GM18499 (cell line): ENCODE results near the gene DCAF4L1.

Experiments
- ATAC-seq: cut with Tn5 transposase; IDR thresholded peaks from one replicate; pipeline ENCODE4 v1.9.1; 2021; ENCODE audit warnings: moderate number of reproducible peaks; ENCODE audit not compliant: insufficient read depth, unreplicated experiment

The DCAF4L1 gene, protein sequence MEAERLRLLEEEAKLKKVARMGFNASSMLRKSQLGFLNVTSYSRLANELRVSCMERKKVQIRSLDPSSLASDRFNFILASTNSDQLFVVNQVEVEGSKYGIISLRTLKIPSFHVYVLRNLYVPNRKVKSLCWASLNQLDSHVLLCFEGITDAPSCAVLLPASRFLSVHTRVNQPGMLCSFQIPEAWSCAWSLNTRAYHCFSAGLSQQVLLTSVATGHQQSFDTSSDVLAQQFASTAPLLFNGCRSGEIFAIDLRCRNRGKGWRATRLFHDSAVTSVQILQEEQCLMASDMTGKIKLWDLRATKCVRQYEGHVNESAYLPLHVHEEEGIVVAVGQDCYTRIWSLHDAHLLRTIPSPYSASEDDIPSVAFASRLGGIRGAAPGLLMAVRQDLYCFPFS

DNA sequence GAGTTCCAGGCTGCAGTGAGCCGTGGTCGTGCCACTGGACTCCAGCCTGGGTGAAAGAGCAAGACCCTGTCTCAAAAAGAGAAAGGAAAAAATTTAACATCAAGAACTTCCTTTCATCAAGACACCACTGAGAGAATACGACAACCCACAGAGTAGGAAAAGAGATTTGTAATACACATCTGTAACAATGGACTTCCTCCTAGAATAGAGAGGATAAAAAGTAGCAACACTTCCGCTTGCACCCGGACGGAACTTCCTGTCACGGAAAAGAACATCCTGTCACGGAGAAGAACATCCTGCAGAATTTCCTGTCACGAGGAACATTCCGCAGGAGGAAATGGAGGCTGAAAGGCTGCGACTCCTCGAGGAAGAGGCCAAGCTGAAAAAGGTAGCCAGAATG is at the start of gene DCAF4L1:
DCAF4L1 (plus strand) TSS at position 301 of the 400 bp plus-strand sequence; CDS start at position 338, 37 bp downstream.
- no peak for ATAC-seq

DNA sequence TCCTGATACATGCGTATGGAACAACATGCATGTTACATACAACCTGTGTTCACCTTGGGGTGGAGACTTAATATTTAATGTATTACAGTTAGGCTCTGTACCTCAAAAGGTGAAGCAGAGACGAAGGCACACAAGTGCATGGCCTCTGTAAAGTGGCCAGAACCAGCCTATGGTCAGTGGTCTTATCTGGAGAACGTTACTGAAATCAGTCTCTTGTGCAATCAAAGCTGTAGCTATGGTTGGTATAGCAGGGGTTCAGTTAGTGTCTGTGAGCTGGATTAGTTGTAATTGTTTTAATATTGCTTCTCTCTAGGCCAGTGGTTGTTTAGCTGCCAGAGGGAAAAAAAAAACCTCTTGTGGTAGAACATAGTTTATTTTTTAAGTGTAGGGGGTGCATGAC is 48.6 kb upstream of the DCAF4L1 start:
- no peak for ATAC-seq

DNA sequence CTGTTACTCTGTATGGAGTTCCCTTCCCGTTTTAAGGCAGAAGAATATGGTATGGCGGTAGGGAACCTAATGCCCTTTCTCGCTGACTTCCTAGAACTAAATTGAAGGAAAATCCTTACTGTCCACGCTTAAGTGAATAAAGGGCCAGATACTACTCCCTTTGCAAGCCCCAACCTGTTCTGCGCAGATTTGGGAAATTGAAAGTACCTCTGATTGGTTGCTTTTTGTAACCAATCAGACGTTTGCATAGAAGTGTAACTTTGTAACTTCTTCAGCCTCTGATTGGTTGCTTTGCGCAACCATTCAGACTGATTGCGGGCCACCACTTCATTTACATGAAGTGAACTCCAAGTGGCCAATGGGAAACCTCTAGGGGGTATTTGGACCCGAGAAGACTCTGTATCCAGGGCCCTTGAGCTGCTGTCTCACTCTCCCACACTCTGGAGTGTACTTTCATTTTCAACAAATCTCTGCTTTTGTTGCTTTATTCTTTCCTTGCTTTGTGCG is 47.5 kb upstream of the DCAF4L1 start:
- no peak for ATAC-seq

DNA sequence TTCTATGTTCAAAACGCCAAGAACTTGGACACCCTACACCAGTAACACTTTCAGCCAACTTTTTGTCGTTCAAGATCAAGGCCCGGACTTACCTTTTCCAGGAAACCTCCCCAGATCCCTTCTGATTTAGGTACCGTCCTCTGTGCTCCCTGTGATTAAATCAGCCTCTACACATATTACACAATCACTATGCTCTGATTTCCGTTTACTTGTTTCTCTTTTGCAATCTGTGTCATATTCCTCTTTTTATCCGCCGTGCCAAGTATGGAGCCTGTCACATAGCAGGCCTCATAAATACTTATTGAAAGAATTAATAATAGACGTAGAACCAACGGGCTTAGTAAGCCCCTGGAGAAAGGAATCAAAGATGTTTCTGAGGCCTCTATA is 47.0 kb upstream of the DCAF4L1 start:
- ATAC-seq: no peak

DNA sequence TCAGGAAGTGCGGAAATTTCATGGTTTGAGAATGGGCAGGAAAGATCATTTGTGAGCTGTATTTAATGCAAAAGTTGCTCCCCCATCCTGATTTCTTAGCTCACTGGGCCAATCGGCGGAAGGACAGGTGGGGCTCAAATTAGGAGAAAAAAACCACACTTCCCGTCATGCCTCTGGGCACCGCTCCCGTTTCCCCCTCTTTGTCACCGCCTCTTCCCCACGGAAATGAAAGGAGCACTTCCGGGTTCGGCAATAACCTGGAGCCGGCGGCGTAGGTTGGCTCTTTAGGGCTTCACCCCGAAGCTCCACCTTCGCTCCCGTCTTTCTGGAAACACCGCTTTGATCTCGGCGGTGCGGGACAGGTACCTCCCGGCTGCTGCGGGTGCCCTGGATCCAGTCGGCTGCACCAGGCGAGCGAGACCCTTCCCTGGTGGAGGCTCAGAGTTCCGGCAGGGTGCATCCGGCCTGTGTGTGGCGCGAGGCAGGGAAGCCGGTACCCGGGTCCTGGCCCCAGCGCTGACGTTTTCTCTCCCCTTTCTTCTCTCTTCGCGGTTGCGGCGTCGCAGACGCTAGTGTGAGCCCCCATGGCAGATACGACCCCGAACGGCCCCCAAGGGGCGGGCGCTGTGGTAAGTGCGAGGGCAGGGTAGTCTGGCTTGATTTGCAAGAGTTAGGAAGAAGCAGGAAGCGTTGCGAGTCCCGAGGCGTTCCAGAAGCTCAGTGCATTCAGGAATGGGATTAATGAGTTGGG is 46.5 kb upstream of the DCAF4L1 start, which contains the start of gene TMEM33:
TMEM33 (plus strand) TSS at position 529 of the 751 bp plus-strand sequence; CDS start at position 585, 56 bp downstream.
- peak; percentile 78 for ATAC-seq

DNA sequence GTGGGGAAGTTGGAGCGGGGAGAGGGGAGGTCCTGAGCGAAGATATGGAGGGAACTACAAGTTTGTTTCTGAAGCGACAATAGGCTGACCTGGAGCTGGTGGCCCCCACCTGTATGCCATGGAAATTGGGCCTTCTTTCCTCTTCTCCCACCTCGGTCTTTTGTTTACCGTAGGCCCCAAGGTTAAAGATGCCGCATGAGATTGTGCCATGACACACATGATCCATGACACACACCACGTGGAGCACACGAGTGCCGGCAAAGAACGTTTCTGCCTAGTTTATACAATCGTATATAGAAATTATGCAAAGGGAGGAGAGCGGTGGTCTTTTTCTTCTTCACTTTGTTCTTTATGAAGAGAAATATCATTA is 45.9 kb upstream of the DCAF4L1 start:
- no peak for ATAC-seq

DNA sequence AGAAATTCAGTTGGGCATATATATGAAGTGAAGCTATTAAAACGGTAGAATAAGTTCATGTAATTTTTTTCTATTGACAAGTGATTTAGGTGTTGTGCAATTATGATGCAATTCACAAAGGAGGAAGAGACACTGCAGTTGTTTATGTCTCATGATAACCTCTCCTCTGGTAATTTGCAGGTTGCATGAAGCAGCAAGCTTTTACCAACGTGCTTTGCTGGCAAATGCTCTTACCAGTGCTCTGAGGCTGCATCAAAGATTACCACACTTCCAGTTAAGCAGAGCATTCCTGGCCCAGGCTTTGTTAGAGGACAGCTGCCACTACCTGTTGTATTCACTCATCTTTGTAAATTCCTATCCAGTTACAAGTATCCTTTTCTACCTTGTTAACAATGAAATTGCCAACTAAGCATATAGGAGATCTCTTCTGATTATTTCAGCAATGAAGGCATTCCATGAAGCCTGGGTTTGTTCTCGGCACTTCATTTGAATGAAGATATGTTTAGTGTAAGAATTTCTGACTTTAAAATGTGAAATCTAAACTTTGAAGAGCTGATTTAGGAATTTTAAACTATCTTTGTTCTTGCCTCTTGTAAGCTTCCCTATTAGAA is 42.4 kb upstream of the DCAF4L1 start:
- no peak for ATAC-seq

DNA sequence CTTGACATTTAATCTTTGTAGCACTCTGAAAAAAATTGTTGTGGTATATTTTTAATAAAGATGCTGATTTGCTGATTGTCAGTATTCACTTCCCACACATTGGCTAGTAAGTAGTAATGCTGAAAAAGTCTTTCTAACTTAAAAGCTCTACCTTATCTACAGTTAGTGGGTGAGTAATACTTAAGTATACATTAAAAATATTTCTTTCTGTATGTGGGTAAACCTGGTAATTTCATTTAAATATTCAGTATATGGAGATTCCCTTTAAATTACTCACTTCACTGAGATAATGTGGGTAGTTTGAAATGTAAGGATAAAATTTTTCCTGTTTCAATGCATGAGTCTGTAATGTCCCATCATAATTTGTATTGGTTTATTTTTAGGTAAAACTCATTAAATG is 40.7 kb upstream of the DCAF4L1 start:
- ATAC-seq: no peak

DNA sequence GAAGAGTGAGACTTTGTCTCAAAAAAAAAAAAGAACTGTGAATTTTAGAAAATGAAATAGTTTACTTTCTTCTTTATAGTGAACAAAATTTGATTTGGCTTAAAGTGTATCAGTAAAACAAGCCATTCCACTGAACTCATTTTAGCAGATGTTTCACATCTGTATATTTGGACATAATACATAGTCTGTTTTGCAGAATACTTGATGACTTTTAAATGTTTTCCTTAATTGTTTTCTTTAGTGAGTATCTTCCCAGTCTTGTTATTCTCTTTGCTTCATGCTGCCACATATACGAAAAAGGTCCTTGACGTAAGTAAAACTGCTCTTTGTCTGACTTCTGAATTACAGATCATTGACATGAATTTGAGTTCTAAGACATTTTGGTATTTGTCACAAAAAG is 38.0 kb upstream of the DCAF4L1 start:
- ATAC-seq: no peak

DNA sequence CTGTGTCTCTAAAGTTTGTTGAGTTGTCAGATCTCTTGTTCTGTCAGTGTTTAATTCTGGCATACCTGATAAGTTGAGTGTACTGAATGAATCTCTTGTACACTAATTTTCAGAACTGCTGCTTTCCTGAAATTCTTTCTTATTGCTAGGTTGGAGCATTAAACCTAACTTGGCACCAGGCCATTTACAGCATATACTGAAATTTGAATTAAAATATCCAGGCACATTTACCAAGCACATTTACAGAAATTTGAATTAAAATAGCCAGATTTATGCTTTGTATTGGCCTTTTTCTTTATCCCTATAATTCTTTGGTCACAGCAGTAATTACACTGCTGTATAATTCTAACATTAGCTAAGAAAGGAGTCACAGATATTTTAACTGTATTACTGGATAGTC is 37.5 kb upstream of the DCAF4L1 start:
- no peak for ATAC-seq

DNA sequence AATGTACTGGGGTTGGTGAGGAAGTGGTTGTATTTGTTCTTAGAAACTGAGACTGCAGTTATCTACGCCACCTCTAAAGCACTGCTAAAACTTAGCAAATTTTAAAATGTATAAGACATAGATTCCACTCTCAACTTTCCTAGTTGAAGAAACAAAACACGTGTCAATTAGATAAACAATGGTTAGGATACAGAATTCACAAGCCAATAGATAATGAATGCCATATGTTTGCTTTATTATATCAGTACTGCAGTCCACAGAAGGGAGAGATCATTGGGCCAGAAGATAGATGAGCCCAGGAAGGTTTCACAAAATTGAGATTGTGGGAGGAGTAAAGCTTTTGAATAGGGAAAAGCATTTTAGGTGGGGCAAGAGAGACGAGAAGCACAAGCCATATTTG is 32.0 kb upstream of the DCAF4L1 start:
- no peak for ATAC-seq

DNA sequence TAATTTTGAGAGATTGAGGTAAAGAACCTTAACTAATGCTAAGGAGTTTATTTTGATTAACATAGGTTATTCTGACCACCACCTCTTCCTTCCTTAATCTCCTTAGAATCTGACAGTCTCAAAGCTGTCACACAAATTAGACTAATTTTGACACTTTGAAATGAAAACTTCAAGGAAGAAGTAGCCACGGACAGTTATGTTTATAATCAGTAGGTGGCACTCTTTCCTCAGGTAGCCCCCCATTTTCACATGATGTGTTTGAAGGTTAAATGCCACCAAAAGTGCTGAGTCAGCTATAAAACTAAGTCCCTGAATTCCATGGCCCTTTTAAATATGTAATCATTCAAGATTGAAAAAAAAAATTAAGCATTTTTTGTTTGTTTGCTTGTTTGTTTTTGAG is 23.9 kb upstream of the DCAF4L1 start:
- ATAC-seq: no peak

DNA sequence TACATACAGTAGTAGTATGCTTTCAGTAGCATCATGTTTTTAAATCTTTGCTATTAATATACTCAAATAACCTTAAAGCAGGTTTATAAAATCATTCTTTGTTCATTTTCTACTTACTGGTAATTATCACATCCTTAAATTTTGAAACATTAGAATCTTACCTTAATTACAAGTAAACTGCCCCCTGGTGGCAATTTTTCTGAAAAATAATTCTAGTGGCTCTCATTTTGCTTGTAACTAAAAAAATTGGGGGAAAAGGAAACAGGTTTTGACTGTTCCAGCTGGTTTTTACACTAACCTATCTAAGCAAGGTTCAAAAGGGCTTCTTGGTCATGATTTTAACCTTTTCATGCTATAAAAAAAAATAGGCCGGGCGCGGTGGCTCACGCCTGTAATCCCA is 18.5 kb upstream of the DCAF4L1 start:
- ATAC-seq: no peak

DNA sequence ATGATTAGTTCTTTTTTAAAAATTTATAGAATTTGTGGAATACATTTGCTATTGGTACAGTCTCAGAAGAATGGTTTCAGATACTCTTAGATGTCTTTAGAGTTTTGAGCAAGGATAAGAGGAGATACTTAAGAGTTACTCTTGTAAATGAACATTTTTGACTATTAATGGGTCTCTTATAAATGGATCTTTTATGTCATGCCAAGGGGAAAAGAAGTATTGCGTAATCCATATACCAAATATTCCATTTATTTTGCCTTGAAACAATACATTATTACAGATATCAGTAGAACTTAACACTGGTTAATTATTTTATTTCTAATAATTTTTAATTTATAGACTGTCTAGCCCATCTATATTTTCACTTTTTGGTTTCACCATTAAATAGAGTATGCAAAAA is 17.2 kb upstream of the DCAF4L1 start:
- no peak for ATAC-seq

DNA sequence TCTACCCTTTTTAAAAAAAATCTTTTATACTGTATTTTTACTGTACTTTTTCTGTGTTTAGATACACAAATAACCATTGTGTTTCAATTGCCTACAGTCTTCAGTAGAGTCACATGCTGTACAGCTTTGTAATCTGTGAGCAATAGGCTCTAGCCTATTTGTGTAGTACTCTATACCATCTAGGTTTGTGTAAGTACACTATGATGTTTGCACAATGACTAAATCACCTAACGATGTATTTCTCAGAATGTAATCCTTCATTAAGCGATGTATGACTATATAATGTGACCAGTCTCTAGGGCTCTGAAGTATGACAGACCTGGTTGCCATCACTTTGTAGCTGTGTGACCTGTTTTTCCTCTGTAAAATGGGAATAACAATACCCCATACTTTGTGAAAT is 14.2 kb upstream of the DCAF4L1 start:
- ATAC-seq: no peak

DNA sequence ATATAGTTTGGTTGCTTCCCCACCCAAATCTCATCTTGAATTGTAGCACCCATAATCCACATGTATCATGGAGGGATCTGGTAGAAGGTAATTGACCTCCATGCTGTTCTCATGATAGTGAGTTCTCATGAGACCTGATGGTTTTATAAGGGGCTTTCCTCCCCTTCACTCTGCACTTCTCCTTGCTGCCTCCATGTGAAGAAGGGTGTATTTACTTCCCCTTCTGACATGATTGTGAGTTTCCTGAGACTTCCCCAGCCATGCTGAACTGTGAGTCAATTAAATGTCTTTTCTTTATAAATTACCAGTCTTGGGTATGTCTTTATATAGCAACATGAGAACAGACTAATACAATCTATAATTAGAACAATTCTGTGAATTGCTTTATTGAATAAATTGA is 11.9 kb upstream of the DCAF4L1 start:
- no peak for ATAC-seq

DNA sequence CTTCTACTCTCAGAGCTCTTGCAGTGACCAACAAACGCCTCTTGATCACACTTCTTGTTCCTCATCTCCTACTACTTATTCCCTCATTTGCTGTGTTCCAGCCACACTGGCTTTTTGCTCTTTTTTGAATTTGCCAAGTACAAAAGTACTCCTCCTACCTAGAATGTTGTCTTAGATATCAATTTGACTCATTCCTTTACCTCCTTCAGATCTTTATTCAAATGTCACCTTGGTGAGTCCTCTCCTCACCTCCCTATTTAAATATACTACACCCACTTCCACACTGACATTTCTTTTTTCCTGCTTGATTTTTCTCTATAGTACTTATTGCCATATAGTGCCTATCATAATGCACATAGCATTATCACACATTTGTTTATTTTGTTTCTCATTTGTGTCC is 6.2 kb upstream of the DCAF4L1 start:
- ATAC-seq: no peak

DNA sequence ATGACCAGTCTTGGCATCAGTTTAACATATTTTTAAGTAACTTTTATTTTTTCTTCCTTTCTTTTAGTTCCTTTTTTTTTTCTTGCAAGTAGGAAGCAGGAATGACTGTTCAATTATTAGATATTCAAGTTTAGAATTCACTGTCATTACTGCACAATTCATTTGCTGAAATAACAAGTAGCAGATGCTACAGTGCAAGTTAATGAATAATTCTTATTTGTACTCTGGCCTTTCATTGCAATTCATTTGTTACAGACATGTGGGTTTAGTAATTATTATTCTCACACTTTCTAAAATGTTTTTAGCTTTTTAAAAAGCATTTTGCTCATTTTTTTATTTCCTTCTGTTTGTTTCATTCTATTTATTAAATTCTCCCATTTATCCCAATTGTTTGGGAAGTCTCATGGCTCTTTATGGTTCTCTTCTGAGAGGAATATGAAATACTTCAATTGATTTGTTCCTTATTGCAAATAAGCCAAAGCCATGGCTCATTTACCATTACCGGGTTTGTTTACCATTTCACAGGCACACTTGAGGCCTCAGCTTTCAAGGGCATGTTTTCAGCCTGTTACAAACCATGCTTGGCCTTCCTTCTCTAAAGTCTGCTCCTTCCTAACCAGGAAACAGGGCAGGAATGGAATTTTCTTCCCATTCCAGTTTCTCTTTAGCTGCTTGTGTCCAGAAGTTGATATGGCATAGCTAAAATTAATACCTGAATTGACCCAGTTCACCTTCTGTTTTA is 4.6 kb upstream of the DCAF4L1 start:
- no peak for ATAC-seq

DNA sequence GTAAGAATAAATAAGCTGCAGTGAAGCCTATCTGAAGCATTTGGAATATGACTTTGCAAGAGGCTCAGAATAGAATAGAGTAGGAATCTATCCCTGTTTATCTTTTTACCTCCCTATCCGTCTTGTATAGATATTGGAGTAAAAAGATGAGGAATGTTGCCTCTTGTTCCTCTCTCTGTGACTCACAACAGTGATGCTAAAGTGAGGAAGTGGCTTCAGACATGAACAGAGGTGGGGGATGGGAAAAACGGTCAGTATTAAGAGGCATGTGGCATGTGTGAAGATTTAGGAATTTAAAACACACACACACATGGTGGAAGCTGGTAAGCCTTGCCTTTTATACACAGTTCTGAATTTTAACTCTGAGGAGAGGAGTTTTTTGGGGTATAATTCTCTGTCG is 3.8 kb upstream of the DCAF4L1 start:
- ATAC-seq: no peak

DNA sequence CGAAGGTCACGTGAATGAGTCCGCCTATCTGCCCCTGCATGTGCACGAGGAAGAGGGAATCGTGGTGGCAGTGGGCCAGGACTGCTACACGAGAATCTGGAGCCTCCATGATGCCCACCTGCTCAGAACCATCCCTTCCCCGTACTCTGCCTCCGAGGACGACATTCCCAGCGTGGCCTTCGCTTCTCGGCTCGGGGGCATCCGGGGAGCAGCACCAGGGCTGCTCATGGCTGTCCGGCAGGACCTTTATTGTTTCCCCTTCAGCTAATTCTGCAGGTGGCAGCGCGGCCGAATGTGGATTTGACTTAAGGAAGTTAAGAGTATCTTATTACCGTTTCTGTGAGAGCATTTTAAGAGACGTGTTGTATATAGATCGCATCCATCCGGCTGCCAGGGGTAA is 1.2 kb downstream of the DCAF4L1 start:
- no peak for ATAC-seq
